ENCODE measurements around the gene DENND1A. TPM values are rescaled to one million over a fixed set of nuclear protein-coding genes. Genes with fewer than 3 reads are reported as not detected.

The DENND1A gene
- total RNA-seq, 1 experiment from 2014 or later, result 29.7 TPM

DNA sequence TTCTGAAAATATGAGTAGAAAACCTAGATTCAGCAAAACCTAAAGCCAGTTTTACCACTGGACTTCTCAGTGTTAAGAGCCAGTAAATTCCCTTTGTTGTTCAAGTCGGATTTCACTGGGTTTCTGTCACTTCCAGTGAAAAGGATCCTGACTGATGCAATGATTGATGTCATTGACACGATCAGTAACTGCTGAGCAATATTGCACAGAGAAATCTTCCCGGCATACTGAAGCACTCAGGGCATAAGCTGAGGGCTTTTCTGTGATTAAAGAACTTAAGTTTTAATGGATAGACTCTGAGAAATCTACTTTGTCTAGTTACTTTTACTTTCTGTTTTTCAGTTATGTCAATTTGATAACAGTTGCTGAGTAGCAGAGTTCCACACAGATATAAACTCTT lies 61.9 kb downstream of the DENND1A start:
- Histone ChIP-seq H4K20me1 (ENCODE audit: low read length) (no peaks in the 10 kb centered on the region), H3K36me3 (ENCODE audit: low read depth, low read length) (no peaks in the 10 kb centered on the region), H3F3A (ENCODE audit: low read length, unreplicated experiment) (no peaks in the 10 kb centered on the region), H3K9ac (ENCODE audit: low read length) (no peak overlapping the region), H3K27ac (ENCODE audit: low read length) (no peak overlapping the region), H3K9me2 (replicated peaks; ENCODE audit: low read length) (no peaks in the 10 kb centered on the region), H3K9me3 (ENCODE audit: low read length) (no peaks in the 10 kb centered on the region), H3K27me3 (ENCODE audit: low read length) (no peaks in the 10 kb centered on the region), H3K4me2 (ENCODE audit: low read length) (no peak overlapping the region), H2AFZ (ENCODE audit: low read length) (no peak overlapping the region), H3K79me2 (ENCODE audit: low read length) (no peaks in the 10 kb centered on the region), H3K4me3 (ENCODE audit: low read length) (no peak overlapping the region), H3K4me1 (ENCODE audit: insufficient read depth, low read length) (no peaks in the 10 kb centered on the region)
- ChIA-PET CTCF (no interaction called here), POLR2A (ENCODE audit: unreplicated experiment) (no interaction called here)
- no peak for DNase-seq
- no TSS peak for BruUV-seq (replicated peaks)
- no peak for ATAC-seq
- TF ChIP-seq EZH2phosphoT487 (IDR thresholded peaks at IDR 0.05; ENCODE audit: borderline replicate concordance, low read length) (no peak), EZH2 (IDR thresholded peaks at IDR 0.05; ENCODE audit: low read length, unreplicated experiment) (no peak)
- TF ChIP-seq, protein P1, sequence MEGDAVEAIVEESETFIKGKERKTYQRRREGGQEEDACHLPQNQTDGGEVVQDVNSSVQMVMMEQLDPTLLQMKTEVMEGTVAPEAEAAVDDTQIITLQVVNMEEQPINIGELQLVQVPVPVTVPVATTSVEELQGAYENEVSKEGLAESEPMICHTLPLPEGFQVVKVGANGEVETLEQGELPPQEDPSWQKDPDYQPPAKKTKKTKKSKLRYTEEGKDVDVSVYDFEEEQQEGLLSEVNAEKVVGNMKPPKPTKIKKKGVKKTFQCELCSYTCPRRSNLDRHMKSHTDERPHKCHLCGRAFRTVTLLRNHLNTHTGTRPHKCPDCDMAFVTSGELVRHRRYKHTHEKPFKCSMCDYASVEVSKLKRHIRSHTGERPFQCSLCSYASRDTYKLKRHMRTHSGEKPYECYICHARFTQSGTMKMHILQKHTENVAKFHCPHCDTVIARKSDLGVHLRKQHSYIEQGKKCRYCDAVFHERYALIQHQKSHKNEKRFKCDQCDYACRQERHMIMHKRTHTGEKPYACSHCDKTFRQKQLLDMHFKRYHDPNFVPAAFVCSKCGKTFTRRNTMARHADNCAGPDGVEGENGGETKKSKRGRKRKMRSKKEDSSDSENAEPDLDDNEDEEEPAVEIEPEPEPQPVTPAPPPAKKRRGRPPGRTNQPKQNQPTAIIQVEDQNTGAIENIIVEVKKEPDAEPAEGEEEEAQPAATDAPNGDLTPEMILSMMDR (conservative IDR thresholded peaks at IDR 0.05; ENCODE audit: low read depth, low read length), result no peak
- intact Hi-C loops (cut with micrococcal nuclease), result no loop called here

DNA sequence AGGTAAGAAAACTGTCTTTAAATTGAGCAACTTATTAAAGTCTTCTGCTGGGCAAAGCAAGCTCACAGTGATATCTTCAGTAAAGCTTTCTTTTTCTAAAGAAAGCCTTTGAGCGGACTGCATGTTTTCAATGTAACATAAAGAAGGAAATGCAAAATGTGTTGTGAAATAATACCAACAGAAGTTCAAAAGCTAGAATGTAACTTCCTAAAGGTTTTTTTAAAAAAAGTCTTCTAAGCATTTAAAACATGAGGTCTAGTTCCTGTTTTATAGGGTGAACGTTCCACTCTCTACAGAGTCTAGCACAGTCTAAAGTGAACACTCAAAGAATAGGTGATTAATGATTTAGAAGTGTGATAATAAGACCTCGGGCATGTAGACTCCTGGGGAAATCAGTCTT lies 62.9 kb downstream of the DENND1A start:
- Histone ChIP-seq H3K9me2 (replicated peaks; ENCODE audit: low read length) (no peaks in the 10 kb centered on the region), H3K27ac (ENCODE audit: low read length) (no peak overlapping the region), H3K4me1 (ENCODE audit: insufficient read depth, low read length) (no peaks in the 10 kb centered on the region), H3K36me3 (ENCODE audit: low read depth, low read length) (no peaks in the 10 kb centered on the region), H3K4me2 (ENCODE audit: low read length) (no peak overlapping the region), H2AFZ (ENCODE audit: low read length) (no peak overlapping the region), H3F3A (ENCODE audit: low read length, unreplicated experiment) (no peaks in the 10 kb centered on the region), H3K79me2 (ENCODE audit: low read length) (no peaks in the 10 kb centered on the region), H3K27me3 (ENCODE audit: low read length) (no peaks in the 10 kb centered on the region), H3K4me3 (ENCODE audit: low read length) (no peak overlapping the region), H3K9ac (ENCODE audit: low read length) (no peak overlapping the region), H3K9me3 (ENCODE audit: low read length) (no peaks in the 10 kb centered on the region), H4K20me1 (ENCODE audit: low read length) (no peaks in the 10 kb centered on the region)
- intact Hi-C loops (cut with micrococcal nuclease), result no loop called here
- POLR2A ChIA-PET (ENCODE audit: unreplicated experiment), result no interaction called here
- ATAC-seq (no peak), DNase-seq (no peak)
- BruUV-seq (replicated peaks), result no TSS peak
- CTCF ChIA-PET, result no interaction called here
- TF ChIP-seq EZH2 (IDR thresholded peaks at IDR 0.05; ENCODE audit: low read length, unreplicated experiment), result no peak
- TF ChIP-seq, protein P1 (conservative IDR thresholded peaks at IDR 0.05; ENCODE audit: low read depth, low read length), result no peak
- no peak for TF ChIP-seq EZH2phosphoT487 (IDR thresholded peaks at IDR 0.05; ENCODE audit: borderline replicate concordance, low read length)

- intact Hi-C loops (cut with micrococcal nuclease), result no loop called here
- Histone ChIP-seq H3K4me2 (ENCODE audit: low read length) (no peak overlapping the region), H3F3A (ENCODE audit: low read length, unreplicated experiment) (no peaks in the 10 kb centered on the region), H2AFZ (ENCODE audit: low read length) (no peak overlapping the region), H3K79me2 (ENCODE audit: low read length) (no peaks in the 10 kb centered on the region), H4K20me1 (ENCODE audit: low read length) (no peaks in the 10 kb centered on the region), H3K4me1 (ENCODE audit: insufficient read depth, low read length) (no peaks in the 10 kb centered on the region), H3K9me2 (replicated peaks; ENCODE audit: low read length) (no peaks in the 10 kb centered on the region), H3K9ac (ENCODE audit: low read length) (no peak overlapping the region), H3K4me3 (ENCODE audit: low read length) (no peak overlapping the region), H3K9me3 (ENCODE audit: low read length) (no peaks in the 10 kb centered on the region), H3K27me3 (ENCODE audit: low read length) (no peaks in the 10 kb centered on the region), H3K36me3 (ENCODE audit: low read depth, low read length) (no peaks in the 10 kb centered on the region), H3K27ac (ENCODE audit: low read length) (no peak overlapping the region)
- CTCF ChIA-PET, result no interaction called here
- no TSS peak for BruUV-seq (replicated peaks)
- no peak for DNase-seq
- TF ChIP-seq, protein P1 (conservative IDR thresholded peaks at IDR 0.05; ENCODE audit: low read depth, low read length), result no peak
- TF ChIP-seq EZH2phosphoT487 (IDR thresholded peaks at IDR 0.05; ENCODE audit: borderline replicate concordance, low read length) (no peak), EZH2 (IDR thresholded peaks at IDR 0.05; ENCODE audit: low read length, unreplicated experiment) (no peak)
- POLR2A ChIA-PET (ENCODE audit: unreplicated experiment), result no interaction called here
- no peak for ATAC-seq
Observed at GRCh38 chr9:123866497-123866896, 63.4 kb downstream of the DENND1A start.

Data from PC-3 (cell line).